H9 (cell line): ENCODE measurements around the gene MRPL40. TPM values are rescaled to one million over a fixed set of nuclear protein-coding genes. Genes with fewer than 3 reads are reported as not detected.

Experiments used
- DNase-seq: peaks from one replicate; pipeline ENCODE4 v3.0.0-alpha.2; 2017
- H2AFZ ChIP-seq: one replicate; pipeline ENCODE4 v1.6.1; 2013; ENCODE audit warnings: mild to moderate bottlenecking, low read length, control low read depth, moderate library complexity
- H2AK5ac ChIP-seq: 2 replicates; pipeline ENCODE4 v1.6.1; 2013; ENCODE audit warnings: low read length, control low read depth, mixed read lengths; ENCODE audit not compliant: insufficient read length
- H2BK120ac ChIP-seq: one replicate; pipeline ENCODE4 v1.6.1; 2013; ENCODE audit warnings: low read depth, mild to moderate bottlenecking, low read length, control low read depth, inconsistent platforms; ENCODE audit not compliant: poor library complexity, severe bottlenecking
- H2BK12ac ChIP-seq: 2 replicates; pipeline ENCODE4 v1.6.1; 2013; ENCODE audit warnings: low read length, control low read depth, mixed read lengths, low read depth; ENCODE audit not compliant: insufficient read length
- H2BK15ac ChIP-seq: 2 replicates; pipeline ENCODE4 v1.6.1; 2013; ENCODE audit warnings: low read depth, low read length, control low read depth
- H2BK20ac ChIP-seq: one replicate; pipeline ENCODE4 v1.6.1; 2013; ENCODE audit warnings: low read depth, mild to moderate bottlenecking, low read length, control low read depth, inconsistent platforms; ENCODE audit not compliant: poor library complexity, severe bottlenecking
- H2BK5ac ChIP-seq: 2 replicates; pipeline ENCODE4 v1.6.1; 2013; ENCODE audit warnings: low read length, control low read depth, mixed read lengths; ENCODE audit not compliant: insufficient read length
- H3K14ac ChIP-seq: 2 replicates; pipeline ENCODE4 v1.6.1; 2013; ENCODE audit warnings: low read length, control low read depth; ENCODE audit not compliant: insufficient read depth
- H3K18ac ChIP-seq: 2 replicates; pipeline ENCODE4 v1.6.1; 2013; ENCODE audit warnings: low read depth, mild to moderate bottlenecking, mixed read lengths, low read length, control low read depth; ENCODE audit not compliant: insufficient read length
- H3K23ac ChIP-seq: 2 replicates; pipeline ENCODE4 v1.6.1; 2013; ENCODE audit warnings: low read length, control low read depth, mixed read lengths, low read depth; ENCODE audit not compliant: insufficient read length
- H3K23me2 ChIP-seq: 2 replicates; pipeline ENCODE4 v1.6.1; 2013; ENCODE audit warnings: low read depth, mild to moderate bottlenecking, mixed read lengths, low read length, control low read depth; ENCODE audit not compliant: insufficient read length, poor library complexity, severe bottlenecking
- H3K27ac ChIP-seq: 2 replicates; pipeline ENCODE4 v1.5.1; 2013; ENCODE audit warnings: low read length, control low read depth, mixed read lengths, low read depth; ENCODE audit not compliant: insufficient read length
- H3K27me3 ChIP-seq: 2 replicates; pipeline ENCODE4 v1.6.1; 2013; ENCODE audit warnings: low read length, control low read depth, inconsistent platforms; ENCODE audit not compliant: insufficient read depth
- H3K4ac ChIP-seq: 2 replicates; pipeline ENCODE4 v1.6.1; 2013; ENCODE audit warnings: low read depth, mild to moderate bottlenecking, control low read depth, inconsistent platforms, low read length, moderate library complexity
- H3K4me1 ChIP-seq: 2 replicates; pipeline ENCODE4 v1.6.1; 2013; ENCODE audit warnings: low read length, control low read depth, inconsistent platforms; ENCODE audit not compliant: insufficient read depth
- H3K4me2 ChIP-seq: 2 replicates; pipeline ENCODE4 v1.6.1; 2013; ENCODE audit warnings: low read length, control low read depth, mixed read lengths; ENCODE audit not compliant: insufficient read length, insufficient read depth
- H3K56ac ChIP-seq: 2 replicates; pipeline ENCODE4 v1.6.1; 2013; ENCODE audit warnings: low read depth, mild to moderate bottlenecking, mixed read lengths, low read length, control low read depth; ENCODE audit not compliant: insufficient read length
- H3K79me1 ChIP-seq: 2 replicates; pipeline ENCODE4 v1.6.1; 2013; ENCODE audit warnings: low read depth, mild to moderate bottlenecking, moderate library complexity, low read length, control low read depth, inconsistent platforms; ENCODE audit not compliant: insufficient read depth, poor library complexity, severe bottlenecking
- H3K79me2 ChIP-seq: 2 replicates; pipeline ENCODE4 v1.6.1; 2013; ENCODE audit warnings: low read length, control low read depth, inconsistent platforms; ENCODE audit not compliant: insufficient read depth
- H3K9ac ChIP-seq: 2 replicates; pipeline ENCODE4 v1.6.1; 2013; ENCODE audit warnings: low read length, control low read depth, mixed read lengths; ENCODE audit not compliant: insufficient read length; ENCODE audit errors: extremely low read depth
- H3K9me3 ChIP-seq: one replicate; pipeline ENCODE4 v1.6.1; 2013; ENCODE audit warnings: low read depth, low read length, inconsistent platforms; ENCODE audit not compliant: control insufficient read depth
- H3T11ph ChIP-seq: one replicate; pipeline ENCODE4 v1.6.1; 2013; ENCODE audit warnings: mild to moderate bottlenecking, low read length, control low read depth, inconsistent platforms
- H4K20me1 ChIP-seq: one replicate; pipeline ENCODE4 v1.6.1; 2013; ENCODE audit not compliant: control insufficient read depth, insufficient read length, insufficient read depth
- H4K5ac ChIP-seq: 2 replicates; pipeline ENCODE4 v1.6.1; 2013; ENCODE audit warnings: low read depth, mild to moderate bottlenecking, mixed read lengths, low read length, control low read depth; ENCODE audit not compliant: insufficient read length
- H4K8ac ChIP-seq: replicated peaks from 2 replicates; pipeline ENCODE4 v1.6.1; 2013; ENCODE audit warnings: low read length, control low read depth, mixed read lengths, low read depth; ENCODE audit not compliant: insufficient read length
- H4K91ac ChIP-seq: 2 replicates; pipeline ENCODE4 v1.6.1; 2013; ENCODE audit warnings: low read depth, mild to moderate bottlenecking, moderate library complexity, mixed read lengths, low read length, control low read depth; ENCODE audit not compliant: insufficient read length
- H3K27ac Mint-ChIP-seq, 3 experiments: 2 replicates in 2 of 3; 3 replicates in 1 of 3; pipeline ENCODE4 v1.8.0; 2020 to 2021; ENCODE audit warnings: mixed read lengths in 3 of 3, mild to moderate bottlenecking in 1 of 3, moderate library complexity in 1 of 3
- H3K27me3 Mint-ChIP-seq: 2 replicates; pipeline ENCODE4 v1.8.0; 2021; ENCODE audit warnings: low read depth, mild to moderate bottlenecking, moderate library complexity, mixed read lengths
- H3K36me3 Mint-ChIP-seq, 3 experiments: 2 replicates in 2 of 3; 3 replicates in 1 of 3; pipeline ENCODE4 v1.8.0; 2020 to 2021; ENCODE audit warnings: low read depth in 3 of 3, mixed read lengths in 3 of 3; ENCODE audit not compliant: insufficient read depth in 1 of 3
- H3K4me1 Mint-ChIP-seq, 2 experiments: 2 replicates each; pipeline ENCODE4 v1.8.0; 2020; ENCODE audit warnings: mixed read lengths in 2 of 2
- H3K4me3 Mint-ChIP-seq, 2 experiments: 2 replicates in 1 of 2; 3 replicates in 1 of 2; pipeline ENCODE4 v1.8.0; 2020 to 2021; ENCODE audit warnings: mild to moderate bottlenecking in 2 of 2, mixed read lengths in 2 of 2, moderate library complexity in 1 of 2
- H3K9me3 Mint-ChIP-seq, 2 experiments: 2 replicates in 1 of 2; 3 replicates in 1 of 2; pipeline ENCODE4 v1.8.0; 2020; ENCODE audit warnings: mild to moderate bottlenecking in 2 of 2, mixed read lengths in 2 of 2, moderate library complexity in 1 of 2
- CTCF ChIP-seq: fragments of 200-600 bp; sonication (generic); conservative IDR thresholded peaks from 3 replicates; pipeline ENCODE4 v1.8.0; 2021; ENCODE audit warnings: antibody characterized with exemption, mild to moderate bottlenecking
- WGBS: extraction: QIAGEN DNeasy Blood & Tissue Kit; methylation state at CpG from one replicate; pipeline ENCODE4 v1.1.7; 2013; ENCODE audit warnings: missing lambda C conversion rate, low lambda C conversion rate, mixed read lengths; ENCODE audit not compliant: insufficient read length; ENCODE audit errors: extremely low coverage; 5-methylcytosine and 5-hydroxymethylcytosine counted together
- total RNA-seq: library from RNA; stranded (reverse); gene quantifications from 2 replicates; pipeline ENCODE4 v1.2.1, GENCODE V29; 2021

Gene MRPL40
- total RNA-seq, 1 experiment from 2014 or later = 15.2 TPM

- Histone ChIP-seq H3K23me2 (no peaks in the 10 kb centered on the region), H3K18ac (no peak overlapping the region), H4K5ac (no peak overlapping the region), H3K14ac (no peak overlapping the region), H3K27me3 (no peaks in the 10 kb centered on the region), H3K56ac (no peak overlapping the region), H2BK15ac (no peak overlapping the region), H3K4me1 (no peaks in the 10 kb centered on the region), H3K79me2 (no peaks in the 10 kb centered on the region), H3T11ph (no peak overlapping the region), H3K4ac (no peak overlapping the region), H3K9ac (no peak overlapping the region), H3K79me1 (no peaks in the 10 kb centered on the region), H4K8ac (no peak overlapping the region), H2BK20ac (no peak overlapping the region), H3K27ac (no peak overlapping the region), H3K9me3 (no peaks in the 10 kb centered on the region), H2BK12ac (no peak overlapping the region), H4K91ac (no peak overlapping the region), H2BK5ac (no peak overlapping the region), H3K4me2 (no peak overlapping the region), H4K20me1 (no peaks in the 10 kb centered on the region), H3K23ac (no peak overlapping the region), H2AFZ (no peak overlapping the region), H2BK120ac (no peak overlapping the region), H2AK5ac (no peak overlapping the region)
- Mint-ChIP-seq H3K27ac (no peak overlapping the region), H3K4me3 (no peak overlapping the region), H3K9me3 (no peaks in the 10 kb centered on the region), H3K27me3 (no peaks in the 10 kb centered on the region; the same call in 1 of the 2 replicates), H3K36me3 (peaks cover 13 to 66% (median 45%) of the 10 kb centered on the region in 3 experiments; a peak in 6 of 7 replicates), H3K4me1 (no peaks in the 10 kb centered on the region)
- no peak for TF ChIP-seq CTCF
- no CpG with 5 or more reads among the region's 2 CpGs for WGBS
- no peak for DNase-seq
Measured at GRCh38 chr22:19398652-19399051, 33.7 kb upstream of the MRPL40 start.
